Spinal cord (tissue), 10 donors: ENCODE data around the gene SPRN. TPM values are rescaled to one million over a fixed set of nuclear protein-coding genes. Genes with fewer than 3 reads are reported as not detected.
"Not testable (repeated sequence)": the region's sequence is repeated elsewhere in the genome, so short reads cannot be mapped to it uniquely, and the experiment has no call there.

ENCODE experiments used
- DNase-seq, 6 donors: peaks; one replicate each; pipeline versions ENCODE4 v3.0.0 to v3.0.0-alpha.2; 2013 to 2015; ENCODE audit warnings: low spot score in 6 of 6, low read depth in 4 of 6
- H3K27ac ChIP-seq: one replicate; pipeline ENCODE4 v1.5.1; 2013; ENCODE audit warnings: low read depth, low read length, control low read depth
- H3K27me3 ChIP-seq: one replicate; pipeline ENCODE4 v1.6.1; 2013; ENCODE audit warnings: low read length; ENCODE audit not compliant: control insufficient read depth, insufficient read depth
- H3K36me3 ChIP-seq: one replicate; pipeline ENCODE4 v1.6.1; 2013; ENCODE audit warnings: low read length; ENCODE audit not compliant: control insufficient read depth, insufficient read depth
- H3K4me1 ChIP-seq: one replicate; pipeline ENCODE4 v1.6.1; 2013; ENCODE audit warnings: low read length; ENCODE audit not compliant: control insufficient read depth, insufficient read depth
- H3K4me3 ChIP-seq: one replicate; pipeline ENCODE4 v1.5.1; 2013; ENCODE audit warnings: low read depth, low read length, control low read depth
- H3K9me3 ChIP-seq: one replicate; pipeline ENCODE4 v1.6.1; 2013; ENCODE audit warnings: low read length; ENCODE audit not compliant: control insufficient read depth, insufficient read depth
- whole genome bisulfite sequencing: methylation state at CpG from one replicate; pipeline ENCODE4 v1.1.5; 2013; ENCODE audit warnings: missing lambda C conversion rate; ENCODE audit not compliant: insufficient coverage; 5-methylcytosine and 5-hydroxymethylcytosine counted together
- long read RNA-seq, 4 donors: transcript quantifications; one replicate each; lab custom pipeline, GENCODE V29; 2026
- polyA plus RNA-seq, 2 donors: library from polyadenylated mRNA; unstranded; fragments of 120-200 nt; gene quantifications; one replicate each; pipeline ENCODE4 v1.2.1, GENCODE V29; 2013; ENCODE audit not compliant: insufficient read length in 2 of 2
- total RNA-seq, 2 donors: library from RNA; depleted of rRNA in 1 of 2; stranded (reverse); fragments of 120-200 nt in 1 of 2; fragments of >200 nt in 1 of 2; gene quantifications; one replicate each; pipeline versions ENCODE4 v1.2.3 to v1.2.4, GENCODE V29; 2013 to 2014
- donor health status: healthy.

The SPRN gene
- 1 to 10 TPM; 4.8 to 6.1 TPM for total RNA-seq
- 10 to 100 TPM; 38.9 to 42.5 TPM for polyA plus RNA-seq
- long read RNA-seq, donor 1, partial matches to known transcripts: 0 of 13 reads
- long read RNA-seq, donor 1, other reads (novel, unspliced or antisense): 10 of 13 reads
- long read RNA-seq, donor 2: 0 reads
- long read RNA-seq, donor 3, partial matches to known transcripts: 7 of 8 reads
- long read RNA-seq, donor 3, other reads (novel, unspliced or antisense): 0 of 8 reads
- long read RNA-seq, donor 4: 0 reads

GRCh38 chr10:133424601-133425000 lies at the start of gene SPRN:
TSS of gene SPRN (minus strand) at chr10:133424625. CDS start at chr10:133423681, 944 bp downstream.
- peaks cover 34% of the 10 kb centered on the region for H3K36me3 ChIP-seq
- no CpG with 5 or more reads among the region's 37 CpGs for WGBS
- H3K27me3 ChIP-seq, DNase-seq, H3K4me3 ChIP-seq, H3K27ac ChIP-seq, H3K4me1 ChIP-seq, H3K9me3 ChIP-seq: not testable (repeated sequence)

GRCh38 chr10:133474027-133474426 lies 49.6 kb upstream of the SPRN start:
- Histone ChIP-seq H3K4me3 (no peak overlapping the region), H3K27me3 (no peaks in the 10 kb centered on the region), H3K27ac (no peak overlapping the region), H3K9me3 (no peaks in the 10 kb centered on the region), H3K4me1 (no peaks in the 10 kb centered on the region), H3K36me3 (no peaks in the 10 kb centered on the region)
- DNase-seq: no peak
- WGBS: 69% methylated on average over 2 of the region's 2 CpGs

- no peaks in the 10 kb centered on the region for H3K4me1 ChIP-seq
- no peak overlapping the region for H3K27ac ChIP-seq
- H3K36me3 ChIP-seq: no peaks in the 10 kb centered on the region
- 76% methylated on average over 2 of the region's 4 CpGs for WGBS
- no peak overlapping the region for H3K4me3 ChIP-seq
- H3K9me3 ChIP-seq: no peaks in the 10 kb centered on the region
- no peaks in the 10 kb centered on the region for H3K27me3 ChIP-seq
- DNase-seq: no peak
Measured at GRCh38 chr10:133473270-133473669, 48.8 kb upstream of the SPRN start.

- Histone ChIP-seq H3K4me1 (no peaks in the 10 kb centered on the region), H3K27ac (no peak overlapping the region), H3K9me3 (no peaks in the 10 kb centered on the region), H3K27me3 (no peaks in the 10 kb centered on the region), H3K36me3 (peaks cover 3% of the 10 kb centered on the region), H3K4me3 (no peak overlapping the region)
- 81% methylated on average over 6 of the region's 7 CpGs for WGBS
- no peak for DNase-seq
Measured at GRCh38 chr10:133471300-133472109, 47.1 kb upstream of the SPRN start.

- not testable (repeated sequence) for DNase-seq, H3K36me3 ChIP-seq, H3K27ac ChIP-seq, H3K27me3 ChIP-seq, H3K4me3 ChIP-seq, H3K4me1 ChIP-seq, H3K9me3 ChIP-seq
- no CpG with 5 or more reads among the region's 3 CpGs for WGBS
Measured at GRCh38 chr10:133469205-133469604, 44.8 kb upstream of the SPRN start.

- DNase-seq: no peak
- Histone ChIP-seq H3K4me3 (no peak overlapping the region), H3K27me3 (peaks cover 2% of the 10 kb centered on the region), H3K4me1 (no peaks in the 10 kb centered on the region), H3K27ac (no peak overlapping the region), H3K9me3 (no peaks in the 10 kb centered on the region), H3K36me3 (peaks cover 3% of the 10 kb centered on the region)
- WGBS: 85% methylated on average over 17 of the region's 17 CpGs
Measured at GRCh38 chr10:133467286-133467911, 43.0 kb upstream of the SPRN start.

GRCh38 chr10:133466683-133467275 lies 42.4 kb upstream of the SPRN start:
- H3K27me3 ChIP-seq: peaks cover 2% of the 10 kb centered on the region
- H3K4me1 ChIP-seq: no peaks in the 10 kb centered on the region
- DNase-seq: no peak
- no peak overlapping the region for H3K4me3 ChIP-seq
- 86% methylated on average over 7 of the region's 7 CpGs for WGBS
- H3K36me3 ChIP-seq: peaks cover 6% of the 10 kb centered on the region
- H3K27ac ChIP-seq: no peak overlapping the region
- no peaks in the 10 kb centered on the region for H3K9me3 ChIP-seq

GRCh38 chr10:133465950-133466474 lies 41.6 kb upstream of the SPRN start:
- Histone ChIP-seq H3K9me3 (no peaks in the 10 kb centered on the region), H3K4me1 (no peaks in the 10 kb centered on the region), H3K4me3 (no peak overlapping the region), H3K27me3 (peaks cover 2% of the 10 kb centered on the region), H3K36me3 (peaks cover 6% of the 10 kb centered on the region), H3K27ac (no peak overlapping the region)
- WGBS: 70% methylated on average over 6 of the region's 7 CpGs
- DNase-seq: no peak

- H3K4me1 ChIP-seq: no peaks in the 10 kb centered on the region
- H3K9me3 ChIP-seq: no peaks in the 10 kb centered on the region
- WGBS: 10% methylated on average over 54 of the region's 55 CpGs
- peaks cover 6% of the 10 kb centered on the region for H3K36me3 ChIP-seq
- DNase-seq: no peak
- no peak overlapping the region for H3K4me3 ChIP-seq
- no peak overlapping the region for H3K27ac ChIP-seq
- peaks cover 2% of the 10 kb centered on the region for H3K27me3 ChIP-seq
Measured at GRCh38 chr10:133465191-133465949, 40.9 kb upstream of the SPRN start.
